Mesenchymal stem cell (in vitro differentiated cells and primary cell): ENCODE measurements around the gene COL23A1.

Experiments
- DNase-seq: peaks from one replicate; pipeline ENCODE4 v3.0.0-alpha.2; 2013
- H2AFZ ChIP-seq: one replicate; pipeline ENCODE4 v1.6.1; 2013; ENCODE audit warnings: low read depth, mild to moderate bottlenecking, control low read depth, inconsistent platforms, low read length, moderate library complexity
- H2AK5ac ChIP-seq: 2 replicates; pipeline ENCODE4 v1.6.1; 2013; ENCODE audit warnings: low read length, moderate library complexity, mild to moderate bottlenecking, inconsistent platforms; ENCODE audit not compliant: severe bottlenecking
- H2BK120ac ChIP-seq: one replicate; pipeline ENCODE4 v1.6.1; 2013; ENCODE audit warnings: low read depth, mild to moderate bottlenecking, inconsistent platforms, low read length, moderate library complexity
- H2BK12ac ChIP-seq, 2 experiments: one replicate each; pipeline ENCODE4 v1.6.1; 2013; ENCODE audit warnings: inconsistent platforms in 2 of 2, low read length in 2 of 2, mild to moderate bottlenecking in 2 of 2, moderate library complexity in 2 of 2, control low read depth in 1 of 2
- H2BK15ac ChIP-seq: one replicate; pipeline ENCODE4 v1.6.1; 2013; ENCODE audit warnings: mild to moderate bottlenecking, low read depth, inconsistent platforms; ENCODE audit not compliant: poor library complexity, severe bottlenecking
- H2BK5ac ChIP-seq: 2 replicates; pipeline ENCODE4 v1.6.1; 2013; ENCODE audit warnings: low read depth, mild to moderate bottlenecking, low read length, control low read depth, inconsistent platforms; ENCODE audit not compliant: poor library complexity, severe bottlenecking
- H3K14ac ChIP-seq, 2 experiments: one replicate each; pipeline ENCODE4 v1.6.1; 2013; ENCODE audit warnings: inconsistent platforms in 2 of 2, low read length in 2 of 2, control low read depth in 1 of 2, mild to moderate bottlenecking in 1 of 2, moderate library complexity in 1 of 2
- H3K18ac ChIP-seq, 2 experiments: one replicate each; pipeline ENCODE4 v1.6.1; 2013; ENCODE audit warnings: inconsistent platforms in 2 of 2, low read length in 2 of 2, control low read depth in 1 of 2, low read depth in 1 of 2, mild to moderate bottlenecking in 1 of 2
- H3K23ac ChIP-seq, 2 experiments: one replicate each; pipeline ENCODE4 v1.6.1; 2013; ENCODE audit warnings: inconsistent platforms in 2 of 2, low read length in 2 of 2, mild to moderate bottlenecking in 2 of 2, moderate library complexity in 2 of 2, control low read depth in 1 of 2
- H3K27ac ChIP-seq: 2 replicates; pipeline ENCODE4 v1.5.1; 2013; ENCODE audit warnings: mild to moderate bottlenecking, moderate library complexity, low read length, control low read depth, inconsistent platforms; ENCODE audit not compliant: poor library complexity, severe bottlenecking
- H3K27me3 ChIP-seq, 2 experiments: 2 replicates each; pipeline versions ENCODE4 v1.6.1 to v1.7.0; 2013; ENCODE audit warnings: low read length in 2 of 2, mild to moderate bottlenecking in 2 of 2, moderate library complexity in 2 of 2, control low read depth in 1 of 2, inconsistent platforms in 1 of 2; ENCODE audit not compliant: control insufficient read depth in 1 of 2, insufficient read depth in 1 of 2
- H3K36me3 ChIP-seq, 2 experiments: 2 replicates each; pipeline versions ENCODE4 v1.6.1 to v1.7.0; 2013; ENCODE audit warnings: low read length in 2 of 2, control low read depth in 1 of 2, inconsistent platforms in 1 of 2, low read depth in 1 of 2, mild to moderate bottlenecking in 1 of 2; ENCODE audit not compliant: insufficient read depth in 2 of 2, control insufficient read depth in 1 of 2
- H3K4ac ChIP-seq, 2 experiments: one replicate each; pipeline ENCODE4 v1.6.1; 2013; ENCODE audit warnings: inconsistent platforms in 2 of 2, low read length in 2 of 2, mild to moderate bottlenecking in 2 of 2, moderate library complexity in 2 of 2, control low read depth in 1 of 2, low read depth in 1 of 2
- H3K4me1 ChIP-seq: 2 replicates; pipeline ENCODE4 v1.6.1; 2013; ENCODE audit warnings: low read depth, low read length, control low read depth; ENCODE audit not compliant: control insufficient read depth, insufficient read depth
- H3K4me2 ChIP-seq: 2 replicates; pipeline ENCODE4 v1.6.1; 2013; ENCODE audit warnings: low read length, mild to moderate bottlenecking, inconsistent platforms; ENCODE audit not compliant: poor library complexity, severe bottlenecking
- H3K4me3 ChIP-seq, 2 experiments: 2 replicates each; pipeline versions ENCODE4 v1.5.1 to v1.7.0; 2013; ENCODE audit warnings: low read length in 2 of 2, mild to moderate bottlenecking in 2 of 2, control low read depth in 1 of 2, low read depth in 1 of 2; ENCODE audit not compliant: insufficient read depth in 1 of 2
- H3K79me1 ChIP-seq: replicated peaks from 2 replicates; pipeline ENCODE4 v1.6.1; 2013; ENCODE audit warnings: mild to moderate bottlenecking, control low read depth, low read length, inconsistent platforms; ENCODE audit not compliant: poor library complexity, severe bottlenecking
- H3K9ac ChIP-seq: 2 replicates; pipeline ENCODE4 v1.7.0; 2013; ENCODE audit warnings: mild to moderate bottlenecking, low read length, moderate library complexity
- H3K9me3 ChIP-seq: 2 replicates; pipeline ENCODE4 v1.7.0; 2013; ENCODE audit warnings: mild to moderate bottlenecking, low read length; ENCODE audit not compliant: control insufficient read depth
- H4K8ac ChIP-seq: one replicate; pipeline ENCODE4 v1.6.1; 2013; ENCODE audit warnings: inconsistent platforms, mild to moderate bottlenecking, low read length, moderate library complexity
- H4K91ac ChIP-seq: one replicate; pipeline ENCODE4 v1.6.1; 2013; ENCODE audit warnings: mild to moderate bottlenecking, low read length, inconsistent platforms
- WGBS: methylation state at CpG from one replicate; pipeline ENCODE4 v1.1.7; 2013; ENCODE audit warnings: mixed read lengths; 5-methylcytosine and 5-hydroxymethylcytosine counted together

COL23A1 gene

DNA sequence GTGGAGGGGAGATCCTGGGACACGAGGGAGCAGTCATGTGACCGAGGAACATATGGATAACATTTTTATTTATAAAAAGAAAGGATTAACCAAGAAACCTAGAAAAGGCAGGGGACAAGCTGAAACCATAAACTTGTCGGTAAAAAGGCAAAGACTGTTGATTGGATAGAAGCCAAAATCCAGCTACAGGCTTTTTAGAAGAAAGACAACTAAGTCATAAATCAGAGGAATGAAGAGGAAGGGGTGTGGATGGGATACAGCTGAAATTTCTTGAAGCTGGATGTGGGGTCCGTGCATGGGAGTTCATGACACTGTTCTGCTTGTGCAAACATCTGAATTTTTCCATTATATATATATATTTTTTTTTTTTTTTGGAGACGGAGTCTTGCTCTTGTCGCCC, 246.9 kb downstream of the COL23A1 start:
- H2BK12ac ChIP-seq = no peak overlapping the region
- H3K4ac ChIP-seq = no peak overlapping the region
- no peak overlapping the region for H2BK15ac ChIP-seq
- no peak overlapping the region for H3K4me3 ChIP-seq
- H3K14ac ChIP-seq = no peak overlapping the region
- no peak overlapping the region for H2BK5ac ChIP-seq
- DNase-seq = no peak
- H2BK120ac ChIP-seq = no peak overlapping the region
- no peak overlapping the region for H3K4me2 ChIP-seq
- no peaks in the 10 kb centered on the region for H3K9me3 ChIP-seq
- no peak overlapping the region for H4K8ac ChIP-seq
- no peak overlapping the region for H2AFZ ChIP-seq
- no peak overlapping the region for H3K9ac ChIP-seq
- WGBS = 76% methylated on average over 2 of the region's 6 CpGs
- no peak overlapping the region for H4K91ac ChIP-seq
- H3K36me3 ChIP-seq = no peaks in the 10 kb centered on the region
- H3K27me3 ChIP-seq = peaks cover 0 to 26% of the 10 kb centered on the region in 2 experiments
- no peak overlapping the region for H3K23ac ChIP-seq
- no peaks in the 10 kb centered on the region for H3K4me1 ChIP-seq
- H3K79me1 ChIP-seq = no peaks in the 10 kb centered on the region
- H3K27ac ChIP-seq = no peak overlapping the region
- no peak overlapping the region for H2AK5ac ChIP-seq
- no peak overlapping the region for H3K18ac ChIP-seq

DNA sequence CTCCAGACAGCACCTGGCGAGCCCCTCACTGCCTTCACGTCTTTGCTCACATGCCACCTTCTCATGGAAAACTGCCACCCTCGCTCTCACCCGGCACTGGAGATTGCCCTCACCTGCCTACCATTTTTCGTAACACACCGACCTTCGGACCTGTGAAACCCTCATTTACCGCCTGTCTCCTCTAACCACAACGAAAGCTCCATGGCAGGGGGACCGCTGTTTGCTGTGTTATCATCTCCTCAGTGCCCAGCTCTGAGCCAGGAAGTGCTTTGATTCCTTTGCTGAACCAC, 248.4 kb downstream of the COL23A1 start:
- Histone ChIP-seq H3K23ac (no peak overlapping the region), H2BK5ac (no peak overlapping the region), H2BK12ac (no peak overlapping the region), H4K91ac (no peak overlapping the region), H3K9me3 (no peaks in the 10 kb centered on the region), H3K4ac (no peak overlapping the region), H2BK15ac (no peak overlapping the region), H3K9ac (no peak overlapping the region), H3K4me3 (no peak overlapping the region), H3K4me1 (peaks cover 1% of the 10 kb centered on the region), H4K8ac (no peak overlapping the region), H2BK120ac (no peak overlapping the region), H3K79me1 (no peaks in the 10 kb centered on the region), H3K36me3 (no peaks in the 10 kb centered on the region), H2AFZ (no peak overlapping the region), H3K27me3 (peaks cover 0 to 38% of the 10 kb centered on the region in 2 experiments), H2AK5ac (no peak overlapping the region), H3K4me2 (no peak overlapping the region), H3K18ac (no peak overlapping the region), H3K27ac (no peak overlapping the region), H3K14ac (no peak overlapping the region)
- 86% methylated on average over 10 of the region's 10 CpGs for WGBS
- DNase-seq = no peak

DNA sequence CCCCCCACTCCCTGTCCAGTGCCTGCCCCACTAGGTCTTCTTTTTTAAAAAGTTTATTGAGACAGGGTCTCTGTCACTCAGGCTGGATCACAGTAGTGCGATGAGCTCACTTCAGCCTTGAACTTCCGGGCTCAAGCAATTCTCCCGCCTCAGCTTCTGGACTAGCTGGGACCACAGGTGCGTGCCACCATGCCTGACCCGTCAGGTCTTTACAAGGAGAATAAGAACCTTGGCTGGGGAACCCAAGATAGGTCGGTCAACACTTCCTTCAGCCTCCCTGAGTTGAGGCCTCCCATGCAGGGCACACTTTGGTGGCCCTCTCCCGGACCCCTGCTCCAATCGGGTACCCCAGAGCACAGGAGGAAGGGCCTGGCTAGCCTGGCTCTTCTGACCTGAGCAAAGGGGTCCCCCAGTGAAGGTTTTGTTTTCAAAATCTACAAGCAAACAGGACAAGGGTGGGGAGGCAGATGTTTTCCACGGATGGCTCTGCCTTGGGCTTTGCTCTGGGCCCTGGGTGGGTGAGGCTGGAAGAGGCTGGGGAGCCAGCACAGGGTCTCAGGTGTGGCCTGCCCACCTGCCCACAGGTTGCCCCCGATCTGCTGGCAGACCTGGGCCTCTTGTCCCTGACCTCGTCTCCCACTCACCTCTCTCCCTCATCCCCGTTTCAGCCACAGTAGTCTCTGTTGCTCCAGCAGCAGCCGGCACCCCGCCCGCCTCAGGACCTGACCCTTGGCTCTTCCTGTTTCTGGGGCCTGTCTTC, 248.9 kb downstream of the COL23A1 start:
- Histone ChIP-seq H3K27me3 (peaks cover 0 to 43% of the 10 kb centered on the region in 2 experiments), H3K4me3 (no peak overlapping the region), H3K18ac (no peak overlapping the region), H2BK15ac (no peak overlapping the region), H3K4me1 (peaks cover 1% of the 10 kb centered on the region), H4K91ac (no peak overlapping the region), H3K27ac (no peak overlapping the region), H2BK120ac (no peak overlapping the region), H4K8ac (no peak overlapping the region), H3K79me1 (no peaks in the 10 kb centered on the region), H3K9me3 (no peaks in the 10 kb centered on the region), H2BK12ac (no peak overlapping the region), H2AFZ (no peak overlapping the region), H3K4me2 (no peak overlapping the region), H3K14ac (no peak overlapping the region), H3K9ac (no peak overlapping the region), H3K36me3 (no peaks in the 10 kb centered on the region), H3K4ac (no peak overlapping the region), H2BK5ac (no peak overlapping the region), H3K23ac (no peak overlapping the region), H2AK5ac (no peak overlapping the region)
- no peak for DNase-seq
- 82% methylated on average over 15 of the region's 15 CpGs for WGBS

DNA sequence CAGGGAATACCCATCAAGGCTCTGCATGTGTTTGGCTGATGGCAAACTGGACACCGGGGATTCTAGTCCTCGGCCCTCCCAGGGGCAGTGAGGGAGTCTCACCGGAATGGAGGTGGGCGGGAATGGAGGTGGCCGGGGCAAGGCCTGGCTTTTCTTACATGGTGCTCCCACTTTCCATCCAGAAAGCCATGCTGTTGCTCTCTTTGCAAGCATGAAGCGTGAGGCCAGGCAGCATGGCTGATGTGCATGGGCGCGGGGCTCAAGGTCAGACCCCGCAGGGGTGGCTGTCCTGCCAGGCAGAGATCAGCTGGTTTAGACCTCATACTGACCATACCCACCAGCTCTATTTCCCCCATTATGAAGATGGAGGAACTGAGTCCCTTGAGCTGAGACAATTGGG, 249.6 kb downstream of the COL23A1 start:
- Histone ChIP-seq H3K4me2 (no peak overlapping the region), H2AK5ac (no peak overlapping the region), H3K36me3 (no peaks in the 10 kb centered on the region), H2BK12ac (no peak overlapping the region), H3K27me3 (peaks cover 0 to 50% of the 10 kb centered on the region in 2 experiments), H3K18ac (no peak overlapping the region), H3K9ac (no peak overlapping the region), H4K8ac (no peak overlapping the region), H2BK15ac (no peak overlapping the region), H3K4ac (no peak overlapping the region), H4K91ac (no peak overlapping the region), H2BK5ac (no peak overlapping the region), H3K23ac (no peak overlapping the region), H3K4me3 (no peak overlapping the region), H3K9me3 (no peaks in the 10 kb centered on the region), H2AFZ (no peak overlapping the region), H3K79me1 (no peaks in the 10 kb centered on the region), H2BK120ac (no peak overlapping the region), H3K14ac (no peak overlapping the region), H3K27ac (no peak overlapping the region), H3K4me1 (peaks cover 1% of the 10 kb centered on the region)
- DNase-seq = no peak
- WGBS = 90% methylated on average over 9 of the region's 9 CpGs
